NCI-H345 treated with DMSO at 0.1 percent for 48 hours (cell line): ENCODE measurements around the gene RAB25.

Experiments used
- DNase-seq: peaks from one replicate; lab custom pipeline; 2025; ENCODE audit not compliant: unreplicated experiment; lab: John Stamatoyannopoulos, UW

Gene RAB25

DNA sequence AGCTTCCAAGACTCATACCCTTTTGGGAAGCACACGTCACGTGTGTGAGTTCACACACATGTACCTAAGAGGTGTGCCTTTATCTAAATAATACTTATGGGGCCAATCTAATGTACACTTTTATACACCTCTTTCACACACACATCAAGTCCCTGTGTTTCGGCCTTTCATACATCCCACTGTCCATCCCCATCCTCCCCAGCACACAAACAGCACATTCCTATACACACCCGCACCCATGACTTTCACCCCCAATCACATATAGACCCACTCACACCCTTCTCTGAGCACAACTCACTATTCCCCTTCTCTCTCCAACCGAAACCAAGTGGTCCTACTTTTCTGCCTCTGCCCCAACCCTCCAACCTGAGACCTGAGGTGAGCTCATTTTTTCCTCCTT lies 17.8 kb downstream of the RAB25 start:
- DNase-seq = no peak

DNA sequence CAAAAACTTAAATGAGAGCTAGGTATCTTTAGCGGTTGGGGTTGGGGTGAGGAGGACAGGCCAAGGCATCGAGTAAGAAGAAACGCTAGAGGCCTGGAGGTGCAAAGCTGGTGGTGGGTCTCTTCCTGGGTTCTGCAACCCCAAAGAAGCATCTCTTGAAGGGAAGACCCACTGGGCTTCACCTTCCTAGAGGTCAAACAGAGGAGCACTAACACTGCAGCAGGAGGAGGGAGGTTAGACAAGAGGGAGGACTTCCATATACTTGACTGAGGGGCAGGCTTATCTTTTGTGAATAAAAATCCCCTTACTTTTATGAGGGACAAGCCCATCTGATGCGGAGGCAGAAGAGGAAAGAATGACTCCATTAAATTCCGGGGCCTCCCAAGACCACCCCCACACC lies 18.8 kb downstream of the RAB25 start:
- DNase-seq = no peak

DNA sequence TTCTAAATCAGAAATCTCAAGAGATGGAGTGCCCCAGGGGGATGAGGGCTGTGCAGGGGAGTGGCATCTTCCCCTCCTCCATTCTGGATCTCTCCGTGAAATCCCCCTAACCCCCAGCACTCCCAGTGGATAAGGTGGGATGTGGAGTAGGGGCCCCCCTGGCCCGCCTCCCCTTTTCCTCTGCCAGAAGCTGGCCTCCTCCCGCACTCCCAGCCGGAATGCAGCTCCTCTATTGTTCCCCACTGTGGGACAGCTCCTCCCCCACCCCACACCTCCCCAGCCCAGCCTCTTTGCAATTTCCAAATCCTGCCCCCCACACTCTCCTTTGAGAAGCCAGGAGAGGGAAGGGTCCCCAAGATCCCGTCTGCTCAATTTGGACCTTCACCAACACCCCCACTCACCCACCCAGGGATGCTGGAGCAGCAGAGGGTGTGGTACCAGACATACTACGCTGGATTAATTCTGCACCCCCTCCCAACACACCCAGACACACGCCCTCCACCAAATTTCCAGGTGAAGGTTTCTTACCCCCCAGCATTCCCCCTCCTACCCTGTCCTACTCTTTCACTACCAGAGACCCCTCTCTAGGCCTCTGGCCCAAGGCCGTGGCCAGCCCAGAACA lies 19.4 kb downstream of the RAB25 start:
- no peak for DNase-seq

DNA sequence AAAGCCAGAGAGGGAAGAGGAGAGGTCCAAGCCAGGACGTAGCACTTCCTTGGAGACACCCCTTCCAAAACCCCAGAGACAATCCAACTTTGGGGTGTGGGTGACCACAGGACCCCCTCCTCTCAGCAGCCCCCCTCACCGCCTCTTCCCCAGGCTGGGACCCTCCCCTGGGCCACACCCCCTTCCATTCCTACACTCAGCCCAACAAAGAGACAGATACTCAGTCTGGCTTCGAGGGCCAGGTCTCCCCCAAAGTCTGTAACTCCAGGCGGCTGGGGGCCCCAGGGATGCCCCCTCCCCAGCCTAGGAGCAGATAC lies 19.9 kb downstream of the RAB25 start:
- DNase-seq = no peak

DNA sequence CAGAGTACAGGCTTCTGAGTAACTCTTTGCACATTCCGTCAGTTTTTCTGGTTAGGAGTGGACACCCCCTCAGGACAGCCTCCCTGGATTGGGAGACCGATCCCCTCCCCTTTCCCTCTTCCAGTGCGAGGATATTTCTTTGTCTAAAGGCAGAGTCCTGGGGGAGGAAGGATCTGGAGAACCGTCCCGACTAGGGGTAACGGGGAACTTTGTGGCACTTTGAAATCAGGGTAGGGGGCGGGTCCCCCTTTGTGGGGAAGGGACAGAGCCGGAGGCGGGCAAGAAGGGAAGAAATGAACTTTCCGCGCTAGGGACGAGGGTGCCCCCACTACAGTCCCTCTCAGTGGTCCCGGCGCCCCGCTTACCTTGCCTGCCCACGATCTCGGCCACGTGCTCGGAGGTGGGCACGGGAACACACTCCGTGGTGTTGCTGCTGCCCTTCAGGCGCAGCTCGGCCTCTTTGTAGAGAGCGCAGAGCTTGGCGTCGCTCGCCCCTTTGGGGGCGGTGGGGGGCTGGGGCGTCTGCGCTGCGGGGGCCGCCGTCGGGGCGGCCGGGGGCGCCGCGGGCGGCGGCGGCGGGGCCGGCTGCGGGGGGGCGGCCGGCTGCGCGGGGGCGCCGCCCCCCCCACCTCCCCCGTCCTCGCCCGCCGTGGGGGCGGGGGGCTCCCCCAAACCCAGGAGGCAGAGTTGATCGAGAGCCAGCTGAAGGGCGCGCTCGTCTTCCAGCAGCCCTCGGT lies 20.4 kb downstream of the RAB25 start:
- peak; percentile 51 for DNase-seq

DNA sequence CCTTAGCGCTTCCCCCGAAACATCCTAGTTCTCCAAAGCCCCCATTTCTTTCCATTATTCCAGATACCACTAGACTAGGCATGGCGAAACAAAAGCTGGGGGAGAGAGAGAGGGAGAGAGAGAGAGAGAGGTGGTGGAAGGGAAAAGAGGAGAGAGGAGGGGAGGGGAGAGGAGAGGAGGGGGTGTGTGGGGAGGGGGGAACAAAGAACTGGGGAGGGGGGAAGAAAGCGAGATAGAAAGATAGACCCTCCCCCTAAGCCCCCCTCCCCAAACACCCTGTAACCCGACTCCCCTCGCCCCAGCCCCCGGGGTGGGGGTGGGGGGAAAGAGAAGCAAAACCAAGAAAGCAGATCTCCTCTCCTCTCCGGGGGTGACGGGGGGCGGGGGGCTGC lies 21.0 kb downstream of the RAB25 start:
- no peak for DNase-seq

DNA sequence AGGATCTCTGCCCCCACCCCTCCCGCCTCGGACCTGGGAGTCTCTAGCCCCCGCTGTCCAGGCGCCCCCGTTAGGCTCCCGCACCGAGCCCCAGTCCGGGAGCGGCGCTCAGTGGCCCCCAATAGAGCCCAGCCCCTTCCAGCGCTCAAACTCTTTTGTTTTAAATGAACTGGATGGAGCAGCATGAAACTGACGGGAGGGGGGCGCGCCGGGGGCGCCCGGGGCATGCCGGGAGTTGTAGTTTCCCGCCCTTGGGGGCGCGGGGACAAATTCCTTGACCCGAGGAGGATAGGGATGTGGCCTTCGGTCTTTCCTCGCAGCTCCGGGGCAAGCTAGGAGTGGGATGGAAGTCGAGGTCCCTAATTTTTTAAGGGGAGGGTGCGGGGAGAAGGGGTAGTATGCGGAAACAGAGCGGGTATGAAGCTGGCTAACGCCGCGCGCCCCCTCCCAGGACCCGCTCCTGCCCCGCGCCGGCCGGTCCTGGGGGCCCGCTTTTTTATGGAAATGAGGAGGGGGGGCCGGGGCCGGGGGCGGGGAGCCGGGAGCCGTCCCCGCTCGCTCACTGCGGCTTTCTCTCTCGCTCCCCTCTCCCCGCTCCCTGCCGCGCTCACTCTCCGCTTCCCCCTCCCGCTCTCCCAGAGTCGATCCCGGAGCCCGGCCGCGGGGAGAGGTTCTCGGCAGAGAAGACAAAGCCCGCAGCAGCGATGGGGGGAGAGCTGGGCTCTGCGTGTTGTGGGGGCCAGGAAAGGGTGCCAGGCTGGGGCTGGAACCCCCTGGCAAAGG lies 21.5 kb downstream of the RAB25 start, which contains the start of gene MEX3A:
Gene MEX3A, minus strand, starts transcription at position 157 of the 783 bp plus-strand sequence. CDS start 467 bp downstream, outside the sequence.
- peak; percentile 98 for DNase-seq

DNA sequence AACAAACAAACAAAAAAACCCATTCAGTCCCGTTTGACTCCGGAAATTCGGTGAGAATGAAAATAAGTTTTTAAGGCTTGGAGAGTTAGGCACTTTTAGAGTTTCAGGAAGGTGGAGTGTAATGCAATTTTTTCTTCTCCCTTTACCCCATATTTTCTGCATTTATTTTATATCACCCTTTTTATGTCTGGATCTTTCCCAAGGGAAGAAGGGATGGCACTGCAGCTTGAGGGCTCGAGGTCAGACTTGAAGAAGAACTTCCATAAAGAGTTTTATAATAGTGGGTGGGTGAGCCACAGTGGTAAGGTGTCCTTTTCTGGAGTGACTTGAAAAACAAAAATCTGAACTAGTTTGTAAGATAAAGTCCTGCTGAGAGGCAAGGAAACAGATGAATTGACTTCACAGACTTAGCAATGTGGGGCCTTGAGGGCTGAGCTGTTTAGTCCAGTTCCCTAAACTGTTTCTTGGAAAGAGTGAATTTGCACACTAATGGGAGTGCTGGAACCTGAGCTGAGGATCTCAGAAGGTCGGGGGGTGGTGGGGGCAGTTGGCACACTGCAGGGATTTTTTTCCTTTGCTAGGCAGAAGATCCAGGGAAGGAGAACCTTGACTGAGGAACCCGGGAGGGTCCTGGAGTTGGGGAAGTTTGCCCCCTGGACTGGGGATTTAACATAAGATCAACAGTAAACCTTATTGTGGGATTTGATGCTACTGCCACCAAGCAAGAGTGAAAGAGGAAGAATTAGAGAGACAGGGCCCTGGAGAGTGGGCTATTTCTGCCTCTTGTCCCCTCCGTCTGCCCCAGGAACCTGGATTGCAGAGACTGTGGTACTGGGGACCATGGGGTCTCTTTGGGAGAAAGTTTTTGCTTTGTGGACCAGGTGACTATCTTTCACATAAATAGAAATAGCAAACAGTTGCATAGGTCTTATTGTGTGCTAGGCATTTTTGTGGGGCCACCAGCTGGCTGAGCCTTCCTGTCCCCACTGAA lies 23.1 kb downstream of the RAB25 start:
- no peak for DNase-seq

DNA sequence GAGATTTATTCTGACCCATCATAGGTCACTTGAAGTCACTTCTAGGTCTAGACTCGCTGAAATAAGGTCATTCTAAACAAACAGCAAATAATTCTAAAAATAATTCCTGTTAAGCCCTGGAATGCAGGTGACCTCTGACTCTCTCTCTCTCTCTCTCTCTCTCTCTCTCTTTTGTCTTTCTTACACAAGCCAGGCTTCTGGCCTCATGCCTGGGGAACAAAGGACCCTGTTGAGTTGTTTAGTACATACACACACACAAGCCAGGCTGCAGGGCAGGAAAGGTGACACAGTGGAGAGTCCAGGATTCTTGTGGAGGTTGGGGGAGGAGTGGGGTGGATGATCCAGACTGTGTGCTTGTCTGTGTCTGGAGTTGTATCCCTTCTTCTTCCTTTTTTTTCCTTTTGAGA lies 25.3 kb downstream of the RAB25 start:
- no peak for DNase-seq

DNA sequence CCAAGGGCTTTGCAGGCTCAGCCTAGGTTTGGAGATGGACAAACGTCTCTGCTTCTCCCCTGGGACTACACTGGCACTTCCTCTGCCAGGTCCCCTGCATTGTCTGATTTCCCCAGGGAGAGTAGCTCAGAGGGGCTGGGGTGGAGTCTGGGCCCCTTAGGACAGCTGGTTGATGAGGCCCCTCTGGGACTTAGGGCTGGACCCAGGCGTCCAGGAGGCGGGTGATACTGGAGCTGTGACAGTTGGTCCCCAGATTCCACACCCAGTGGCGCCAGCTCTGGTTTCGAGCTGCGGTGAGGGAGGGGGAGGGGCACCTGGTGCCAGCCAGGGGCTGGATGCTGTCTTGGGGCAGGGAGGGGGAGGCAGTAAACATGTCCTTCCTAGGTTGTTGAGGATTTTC lies 28.7 kb downstream of the RAB25 start:
- no peak for DNase-seq

DNA sequence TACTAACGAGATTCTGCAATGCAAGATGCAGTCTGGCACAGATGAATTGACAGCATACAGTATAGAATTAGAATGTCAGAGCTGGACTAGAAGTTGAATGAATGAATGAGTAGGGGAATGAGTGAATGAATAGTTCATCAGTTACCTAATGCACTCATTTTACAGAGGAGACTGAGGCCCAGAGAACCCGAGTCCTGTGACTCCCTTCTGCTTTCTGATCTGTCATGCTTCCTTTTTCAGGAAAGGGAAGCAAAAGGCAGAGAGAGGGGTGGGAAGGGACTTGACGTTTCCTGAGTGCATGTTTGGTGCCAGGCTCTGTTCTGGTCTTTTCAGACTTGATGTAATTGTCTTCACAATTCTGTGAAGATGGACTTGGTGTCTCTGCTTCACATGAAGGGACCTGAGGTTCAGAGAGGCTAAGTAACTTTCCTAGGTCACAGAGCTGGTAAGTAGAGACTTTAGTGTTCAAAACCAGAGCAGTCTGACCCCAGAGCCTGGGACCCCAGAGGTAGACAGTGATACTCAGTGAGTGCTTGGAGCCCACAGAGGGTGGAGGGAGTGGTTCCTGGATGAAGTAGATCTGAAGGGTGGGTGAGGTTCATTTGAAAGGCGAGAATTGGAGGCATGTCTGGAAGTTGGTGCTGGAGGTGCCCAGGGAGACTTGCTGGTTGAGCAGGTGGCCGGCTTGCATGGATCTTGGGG lies 29.3 kb downstream of the RAB25 start:
- no peak for DNase-seq

DNA sequence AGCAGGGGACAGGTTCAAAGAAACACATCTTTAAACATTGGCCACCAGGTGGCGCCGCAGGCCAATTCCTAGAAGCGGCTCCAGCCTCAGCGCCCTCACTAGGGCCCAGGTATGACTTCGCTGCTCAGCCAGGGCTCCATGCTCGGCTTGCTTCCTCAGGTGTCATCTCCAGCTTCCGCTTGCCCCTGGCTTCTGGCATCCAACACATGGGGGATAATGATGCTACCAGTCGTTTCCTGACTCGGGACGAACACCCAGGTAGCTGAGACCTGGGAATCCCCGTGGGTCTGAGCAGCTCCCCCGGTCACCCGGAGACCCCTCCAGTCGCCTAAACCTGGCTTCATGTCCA lies 29.9 kb downstream of the RAB25 start:
- peak; percentile 99 for DNase-seq

DNA sequence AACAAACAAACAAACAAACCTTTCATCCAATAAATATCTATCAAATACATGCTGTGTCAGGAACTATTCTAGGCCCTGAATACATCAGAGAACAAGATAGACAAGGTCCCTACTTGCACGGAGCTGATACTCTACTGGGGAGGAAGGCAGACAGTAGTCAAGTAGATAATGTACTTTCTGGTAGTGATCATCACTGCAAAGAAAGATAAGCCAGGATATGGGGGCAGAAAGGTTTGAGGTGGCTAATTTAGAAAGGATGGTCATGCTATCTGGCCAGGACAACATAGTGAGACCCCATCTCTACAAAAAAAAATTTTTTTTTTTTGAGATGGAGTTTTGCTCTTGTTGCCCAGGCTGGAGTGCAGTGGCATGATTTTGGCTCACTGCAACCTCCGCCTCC lies 30.6 kb downstream of the RAB25 start:
- DNase-seq = no peak

DNA sequence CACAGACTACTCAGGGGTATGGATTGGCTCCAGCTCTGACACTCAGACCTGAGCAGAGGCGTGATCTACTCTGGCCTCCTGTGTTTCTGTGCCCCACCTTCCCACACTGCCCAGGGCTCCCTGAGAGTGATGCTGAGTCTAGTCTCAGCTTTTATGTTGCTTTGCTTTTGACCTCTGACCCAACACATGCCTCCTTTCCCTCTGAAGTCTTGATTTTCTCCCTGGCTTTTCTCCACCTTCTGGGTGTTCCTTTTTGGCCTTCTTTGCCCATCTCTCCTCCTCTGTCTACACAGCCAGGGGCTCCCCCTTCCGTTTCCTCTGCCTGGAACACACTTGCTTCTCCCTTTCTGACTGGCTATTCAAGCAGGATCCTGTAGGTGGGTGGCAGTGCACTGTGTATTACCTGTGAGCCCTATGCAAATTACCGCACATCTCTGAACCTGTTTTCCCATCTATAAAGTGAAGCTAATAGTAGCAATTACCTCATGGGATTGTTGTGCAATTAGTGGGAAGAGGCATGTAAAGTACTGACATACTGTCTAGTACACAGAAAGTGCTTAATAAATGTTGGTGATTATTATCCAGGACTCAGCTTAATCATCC lies 35.0 kb downstream of the RAB25 start:
- DNase-seq = no peak

DNA sequence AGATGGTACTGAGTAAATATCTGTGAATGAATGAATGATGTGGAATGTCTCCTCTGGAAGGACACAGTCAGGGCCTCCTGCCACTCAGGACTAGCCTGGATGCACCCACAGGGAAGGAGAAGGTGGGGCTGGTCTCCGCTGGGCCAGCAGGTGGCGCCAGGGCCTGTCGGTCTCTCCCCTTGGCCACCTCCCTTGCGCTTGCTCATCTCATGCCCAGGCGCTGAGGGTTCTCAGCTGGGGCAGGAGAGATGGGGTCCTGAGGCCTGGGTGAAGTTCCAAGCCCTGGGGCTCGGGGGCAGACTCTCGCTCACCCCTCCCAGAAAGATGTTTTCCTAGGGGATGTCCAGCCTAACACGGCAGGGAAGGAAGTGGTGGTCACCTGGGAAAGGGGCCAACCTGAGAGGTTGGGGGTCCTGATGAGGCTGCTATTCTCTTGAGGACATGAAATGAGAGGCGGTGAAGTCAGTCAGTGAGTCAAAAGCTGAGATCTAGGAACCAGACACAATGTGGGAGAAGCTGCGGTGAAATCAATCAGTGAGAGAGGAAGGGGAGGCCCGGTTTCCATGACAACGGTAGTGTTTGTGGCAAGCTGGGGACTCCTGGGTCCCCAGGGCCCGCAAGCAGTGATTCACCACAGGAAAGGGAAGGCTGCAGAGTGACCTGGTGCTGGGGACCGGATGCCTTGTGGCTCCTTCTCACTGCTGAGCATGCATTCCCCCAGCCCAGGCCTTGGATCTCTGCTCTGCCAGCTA lies 35.9 kb downstream of the RAB25 start:
- DNase-seq = peak; percentile 96

DNA sequence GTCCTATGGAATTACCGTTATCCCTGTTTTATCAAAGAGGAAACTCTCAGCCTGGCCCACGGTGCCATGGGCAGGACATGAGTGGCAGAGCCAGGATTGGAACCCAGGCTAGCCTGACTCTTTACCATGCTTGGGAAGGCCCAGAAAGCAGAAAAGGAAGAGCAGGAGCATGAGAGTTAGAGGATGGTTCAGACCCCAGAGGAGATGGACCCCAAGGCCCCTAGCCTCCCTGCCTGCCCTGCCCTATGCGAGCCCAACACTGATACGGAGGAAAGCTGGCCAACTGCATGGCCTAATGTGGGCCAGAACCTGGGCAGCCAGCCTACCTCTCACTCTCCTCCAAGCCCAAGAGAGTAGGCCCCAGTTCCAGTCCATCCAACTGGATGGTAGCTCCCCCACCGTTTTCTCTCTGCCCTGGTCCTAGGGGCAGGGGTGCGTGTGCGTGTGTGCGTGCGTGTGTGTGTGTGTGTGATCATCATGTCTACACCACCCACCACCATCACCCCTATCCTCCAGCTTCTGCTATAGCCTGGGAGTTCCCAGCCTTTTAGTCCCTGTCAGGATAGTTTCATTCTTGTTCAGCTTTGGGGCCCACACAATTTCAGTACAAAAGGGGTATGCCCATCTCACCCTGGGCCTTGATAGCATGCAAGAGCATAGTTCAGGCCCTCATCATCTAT lies 36.7 kb downstream of the RAB25 start:
- DNase-seq = no peak

DNA sequence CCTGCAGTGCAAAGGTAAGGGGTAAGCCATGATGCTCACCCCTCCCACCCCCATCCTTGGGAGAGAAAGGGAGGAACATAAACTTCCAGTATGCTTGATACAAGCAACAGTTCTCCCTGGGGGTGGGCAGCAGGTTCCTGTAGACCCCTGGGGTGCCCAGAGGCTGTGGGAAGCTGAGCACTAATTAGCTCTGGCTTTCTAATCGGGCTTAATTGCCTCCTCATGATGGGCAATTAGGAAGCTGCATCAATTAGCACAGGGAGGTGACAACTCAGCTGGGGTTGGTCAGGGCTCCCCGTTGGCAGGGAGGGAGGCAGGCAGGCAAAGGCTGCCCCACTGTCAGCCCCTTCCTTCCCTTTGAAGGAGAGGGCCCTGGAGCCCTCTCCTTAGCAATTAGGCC lies 37.8 kb downstream of the RAB25 start:
- DNase-seq = no peak

DNA sequence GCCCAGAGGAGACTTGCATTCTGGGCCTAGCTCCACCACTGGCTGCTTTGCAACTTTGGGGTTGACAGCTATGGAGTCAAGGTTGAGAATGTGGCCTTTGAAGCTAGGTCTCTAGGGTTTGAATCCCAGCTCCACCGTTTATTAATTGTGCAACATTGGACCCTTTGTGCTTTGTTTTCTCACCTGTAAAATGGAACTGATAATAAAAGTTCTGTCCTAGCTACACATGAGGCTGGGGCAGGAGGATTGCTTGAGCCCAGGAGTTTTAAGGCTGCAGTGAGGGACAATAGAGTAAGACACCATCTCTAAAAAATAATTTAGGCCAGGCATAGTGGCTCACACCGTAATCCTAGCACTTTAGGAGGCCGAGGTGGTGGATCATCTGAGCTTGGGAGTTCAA lies 38.3 kb downstream of the RAB25 start:
- no peak for DNase-seq
